Measurements from ENCODE around the gene SZRD1. TPM values are rescaled to one million over a fixed set of nuclear protein-coding genes. Genes with fewer than 3 reads are reported as not detected.

Gene SZRD1
- total and polyA plus RNA-seq, 2 experiments from 2014 or later = 61.1 to 92.6 TPM

DNA sequence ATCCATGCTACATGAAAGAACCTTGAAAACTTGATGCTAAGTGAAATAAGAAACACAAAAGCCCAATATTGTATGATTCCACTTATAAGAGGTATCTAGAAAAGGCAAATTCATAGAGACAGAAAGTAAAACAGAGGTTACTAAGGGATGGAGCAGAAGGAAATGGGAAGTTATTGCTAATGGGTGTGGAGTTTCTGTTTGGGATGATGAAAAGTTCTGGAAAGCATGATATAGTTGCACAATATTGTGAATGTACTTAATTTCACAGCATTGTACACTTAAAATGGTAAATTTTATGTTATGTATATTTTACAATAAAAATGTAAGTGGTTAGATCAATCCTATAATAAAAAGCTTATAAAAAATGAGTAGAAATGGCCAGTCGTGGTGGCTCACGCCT is 71.9 kb downstream of the SZRD1 start:
- Histone ChIP-seq H3K27me3 (replicated peaks; ENCODE audit: insufficient read depth) (no peaks in the 10 kb centered on the region), H3K4me3 (no peak overlapping the region), H4K20me1 (ENCODE audit: insufficient read depth) (no peaks in the 10 kb centered on the region), H3K9me2 (ENCODE audit: insufficient read depth) (no peaks in the 10 kb centered on the region), H2AFZ (peak overlapping the region; percentile 31; the same call in 1 of the 2 replicates), H3K79me2 (ENCODE audit: insufficient read depth) (peaks cover 34% of the 10 kb centered on the region), H3K9me3 (ENCODE audit: low read depth) (no peaks in the 10 kb centered on the region), H3K36me3 (ENCODE audit: low read depth) (peaks cover 11% of the 10 kb centered on the region; the same call in 1 of the 2 replicates), H3K4me2 (ENCODE audit: unreplicated experiment) (no peak overlapping the region), H3K27ac (no peak overlapping the region), H3F3A (ENCODE audit: insufficient read depth) (no peaks in the 10 kb centered on the region), H3K4me1 (ENCODE audit: insufficient read depth) (no peaks in the 10 kb centered on the region), H3K9ac (no peak overlapping the region)
- in situ Hi-C loops (cut with MboI) = no loop called here
- TF ChIP-seq EZH2 (IDR thresholded peaks at IDR 0.05; ENCODE audit: insufficient read depth, poor library complexity, severe bottlenecking) (no peak), EZH2phosphoT487 (IDR thresholded peaks at IDR 0.05; ENCODE audit: insufficient read depth, low read depth) (no peak)
- 83 to 84% methylated on average over 2 of the region's 2 CpGs for WGBS, 2 experiments (ENCODE audit: low coverage in 1 of 2, low lambda C conversion rate in 2 of 2, missing lambda C conversion rate in 2 of 2)
- DNase-seq = peak; percentile 13

DNA sequence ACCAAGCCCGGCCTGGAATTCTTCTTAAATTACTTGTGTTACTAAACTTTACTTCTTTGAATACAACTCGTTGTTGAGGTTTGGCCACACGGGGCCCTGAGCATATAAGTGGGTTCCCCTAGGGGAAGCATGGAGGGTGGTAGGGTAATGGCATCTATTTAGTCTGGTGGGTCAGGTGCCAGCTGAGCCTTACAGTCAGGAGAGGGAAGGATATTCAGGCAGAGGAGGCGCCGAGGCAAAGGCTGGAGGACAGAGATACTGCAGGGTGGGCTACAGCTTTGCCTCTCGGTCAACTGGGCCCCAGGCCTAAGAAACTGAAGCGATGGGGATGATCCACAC is 73.1 kb downstream of the SZRD1 start:
- Histone ChIP-seq H3K9ac (peak overlapping the region; percentile 91), H3F3A (ENCODE audit: insufficient read depth) (no peaks in the 10 kb centered on the region), H3K9me3 (ENCODE audit: low read depth) (no peaks in the 10 kb centered on the region), H3K4me2 (ENCODE audit: unreplicated experiment) (peak overlapping the region; percentile 49), H2AFZ (peak overlapping the region; percentile 97), H3K9me2 (ENCODE audit: insufficient read depth) (no peaks in the 10 kb centered on the region), H3K79me2 (ENCODE audit: insufficient read depth) (peaks cover 46% of the 10 kb centered on the region), H3K36me3 (ENCODE audit: low read depth) (peaks cover 11% of the 10 kb centered on the region; the same call in 1 of the 2 replicates), H4K20me1 (ENCODE audit: insufficient read depth) (no peaks in the 10 kb centered on the region), H3K27ac (peak overlapping the region; percentile 15; the same call in 1 of the 2 replicates), H3K4me1 (ENCODE audit: insufficient read depth) (no peaks in the 10 kb centered on the region), H3K4me3 (peak overlapping the region; percentile 100), H3K27me3 (replicated peaks; ENCODE audit: insufficient read depth) (no peaks in the 10 kb centered on the region)
- in situ Hi-C loops (cut with MboI) = no loop called here
- no peak for DNase-seq
- 37 to 41% methylated on average over 7 of the region's 7 CpGs for WGBS, 2 experiments (ENCODE audit: low coverage in 1 of 2, low lambda C conversion rate in 2 of 2, missing lambda C conversion rate in 2 of 2)
- TF ChIP-seq EZH2 (IDR thresholded peaks at IDR 0.05; ENCODE audit: insufficient read depth, poor library complexity, severe bottlenecking) = no peak
- TF ChIP-seq EZH2phosphoT487 (IDR thresholded peaks at IDR 0.05; ENCODE audit: insufficient read depth, low read depth) = no peak

DNA sequence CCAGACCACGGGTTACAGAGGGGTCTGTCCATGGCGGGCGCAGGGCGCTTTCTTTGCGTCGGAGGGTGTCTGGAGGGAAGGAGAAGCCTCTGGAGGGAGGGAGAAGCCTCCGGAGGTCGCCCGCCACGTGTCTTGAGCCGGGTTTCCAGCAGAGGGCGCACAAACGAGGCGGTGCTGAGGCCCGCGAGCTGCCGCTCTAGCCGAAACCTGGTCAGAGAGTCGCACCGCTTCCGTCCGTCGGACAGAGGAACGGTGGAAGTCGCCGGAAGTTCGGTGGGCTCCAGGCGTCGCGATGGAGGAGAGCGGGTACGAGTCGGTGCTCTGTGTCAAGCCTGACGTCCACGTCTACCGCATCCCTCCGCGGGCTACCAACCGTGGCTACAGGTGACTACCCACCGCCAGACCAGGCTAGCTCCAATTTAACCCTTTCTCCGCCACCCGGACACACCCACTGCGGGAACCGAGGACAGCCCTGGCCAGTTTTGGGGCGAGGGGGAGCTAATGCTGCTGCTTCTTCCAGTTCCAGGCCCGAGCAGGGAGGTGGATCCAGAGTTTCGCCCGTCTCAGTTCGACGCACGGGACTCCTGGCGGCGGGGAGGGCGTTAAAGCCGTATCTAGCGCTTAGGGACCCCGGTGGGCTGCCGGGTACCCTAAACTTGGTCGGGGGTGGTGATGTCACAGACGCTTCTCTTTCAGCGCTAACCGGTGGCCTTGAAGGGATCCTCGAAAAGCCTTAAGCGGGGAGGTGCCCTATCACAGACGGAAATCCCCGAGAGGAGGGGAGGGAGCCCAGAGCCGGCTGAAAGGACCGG is 73.6 kb downstream of the SZRD1 start, which contains the start of gene NECAP2:
NECAP2 (plus strand) TSS at position 255 of the 812 bp plus-strand sequence; CDS start at position 293, 38 bp downstream.
- no peak for TF ChIP-seq EZH2 (IDR thresholded peaks at IDR 0.05; ENCODE audit: insufficient read depth, poor library complexity, severe bottlenecking)
- no peak for TF ChIP-seq EZH2phosphoT487 (IDR thresholded peaks at IDR 0.05; ENCODE audit: insufficient read depth, low read depth)
- H3K9ac ChIP-seq = peak within 1 kb of the TSS; percentile 91
- H3K79me2 ChIP-seq (ENCODE audit: insufficient read depth) = peaks cover 52% of the 10 kb centered on the region
- H3K4me2 ChIP-seq (ENCODE audit: unreplicated experiment) = peak within 1 kb of the TSS; percentile 90
- H2AFZ ChIP-seq = peak within 1 kb of the TSS; percentile 97
- H4K20me1 ChIP-seq (ENCODE audit: insufficient read depth) = no peaks in the 10 kb centered on the region
- no peaks in the 10 kb centered on the region for H3K9me2 ChIP-seq (ENCODE audit: insufficient read depth)
- no peaks in the 10 kb centered on the region for H3F3A ChIP-seq (ENCODE audit: insufficient read depth)
- H3K27ac ChIP-seq = peak within 1 kb of the TSS; percentile 29
- peaks cover 11% of the 10 kb centered on the region; the same call in 1 of the 2 replicates for H3K36me3 ChIP-seq (ENCODE audit: low read depth)
- no peaks in the 10 kb centered on the region for H3K9me3 ChIP-seq (ENCODE audit: low read depth)
- no peaks in the 10 kb centered on the region for H3K4me1 ChIP-seq (ENCODE audit: insufficient read depth)
- no peaks in the 10 kb centered on the region for H3K27me3 ChIP-seq (replicated peaks; ENCODE audit: insufficient read depth)
- in situ Hi-C loops (cut with MboI) = no loop called here
- peak within 1 kb of the TSS; percentile 100 for H3K4me3 ChIP-seq
- DNase-seq = peak; percentile 96
- 0 to 1% methylated on average over 46 to 66 of the region's 68 CpGs for WGBS, 2 experiments (ENCODE audit: low coverage in 1 of 2, low lambda C conversion rate in 2 of 2, missing lambda C conversion rate in 2 of 2)

DNA sequence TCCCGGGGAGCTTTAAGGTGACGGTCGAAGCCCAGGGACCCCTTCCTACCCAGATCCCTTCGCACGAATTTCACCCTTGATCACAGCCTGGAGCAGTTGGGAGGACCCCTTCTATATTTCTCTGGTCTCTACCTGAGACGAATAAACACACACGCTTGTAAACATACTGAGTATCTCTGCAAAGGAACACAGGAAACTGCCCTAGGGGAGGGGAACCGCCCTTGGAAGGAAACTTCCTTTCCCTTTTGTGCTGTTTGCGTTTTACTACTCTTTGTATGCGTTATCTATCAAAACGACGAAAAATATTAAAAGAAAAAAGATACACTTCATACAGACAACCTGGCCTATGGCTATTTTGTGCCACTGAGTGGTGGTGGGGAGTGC is 74.2 kb downstream of the SZRD1 start:
- WGBS, 2 experiments (ENCODE audit: low coverage in 1 of 2, low lambda C conversion rate in 2 of 2, missing lambda C conversion rate in 2 of 2) = 0 to 3% methylated on average over 12 of the region's 12 CpGs
- no peaks in the 10 kb centered on the region for H4K20me1 ChIP-seq (ENCODE audit: insufficient read depth)
- peak overlapping the region; percentile 100 for H3K4me3 ChIP-seq
- H3K79me2 ChIP-seq (ENCODE audit: insufficient read depth) = peaks cover 58% of the 10 kb centered on the region
- peak overlapping the region; percentile 90 for H3K4me2 ChIP-seq (ENCODE audit: unreplicated experiment)
- no peaks in the 10 kb centered on the region for H3K9me3 ChIP-seq (ENCODE audit: low read depth)
- no peaks in the 10 kb centered on the region for H3K9me2 ChIP-seq (ENCODE audit: insufficient read depth)
- H2AFZ ChIP-seq = peak overlapping the region; percentile 97
- H3K9ac ChIP-seq = peak overlapping the region; percentile 91
- H3K27ac ChIP-seq = peak overlapping the region; percentile 29
- no peaks in the 10 kb centered on the region for H3K4me1 ChIP-seq (ENCODE audit: insufficient read depth)
- no peaks in the 10 kb centered on the region for H3K27me3 ChIP-seq (replicated peaks; ENCODE audit: insufficient read depth)
- in situ Hi-C loops (cut with MboI) = no loop called here
- DNase-seq = peak; percentile 53
- H3F3A ChIP-seq (ENCODE audit: insufficient read depth) = no peaks in the 10 kb centered on the region
- TF ChIP-seq EZH2 (IDR thresholded peaks at IDR 0.05; ENCODE audit: insufficient read depth, poor library complexity, severe bottlenecking) (no peak), EZH2phosphoT487 (IDR thresholded peaks at IDR 0.05; ENCODE audit: insufficient read depth, low read depth) (no peak)
- H3K36me3 ChIP-seq (ENCODE audit: low read depth) = peaks cover 11% of the 10 kb centered on the region; the same call in 1 of the 2 replicates
